HCT116 (cell line): ENCODE measurements around the gene SELENON. TPM values are rescaled to one million over a fixed set of nuclear protein-coding genes. Genes with fewer than 3 reads are reported as not detected.

Experiments
- ATAC-seq: fragments of 200-7000 bp; cut with Tn5 transposase; 2 replicates; pipeline ENCODE4 v1.9.1; 2020; ENCODE audit warnings: mild to moderate bottlenecking, moderate library complexity
- BruUV-seq: library from RNA; stranded (reverse); fragments of 400-500 nt; replicated peaks from 2 replicates; lab custom pipeline; 2021; lab: Mats Ljungman, UMichigan
- CTCF ChIA-PET: fragments of 300-600 bp; sonication (Branson Sonifier 250); formaldehyde crosslinking; loops from one replicate; lab custom pipeline; 2021; ENCODE audit warnings: antibody characterized with exemption; lab: Charles Lee
- POLR2A ChIA-PET: fragments of 300-600, 350-600 bp; sonication (Branson Sonifier 250); formaldehyde crosslinking; loops from one replicate; lab custom pipeline; 2021; ENCODE audit warnings: antibody characterized with exemption; lab: Charles Lee
- RAD21 ChIA-PET, 2 experiments: fragments of 300-600 bp; sonication (Branson Sonifier 250); formaldehyde crosslinking; loops; one replicate each; lab custom pipeline; 2023; ENCODE audit warnings: low total read pairs in 2 of 2; ENCODE audit not compliant: uncharacterized antibody in 2 of 2, unreplicated experiment in 2 of 2, low non-redundant PET in 1 of 2; lab: Charles Lee
- DNase-seq: peaks from one replicate; pipeline ENCODE4 v3.0.0-alpha.2; 2010; ENCODE audit warnings: low read depth, low spot score
- H2AFZ ChIP-seq: fragments of 200-600 bp; shearing (Covaris generic), sonication (generic); 2 replicates; pipeline ENCODE4 v1.6.1; 2017; ENCODE audit warnings: low read depth, mixed run types, mixed read lengths, antibody characterized with exemption, low read length; ENCODE audit not compliant: poor library complexity, severe bottlenecking
- H3K27ac ChIP-seq: 2 replicates; pipeline ENCODE4 v1.5.1; 2012; ENCODE audit warnings: low read depth, low read length
- H3K27me3 ChIP-seq: fragments of 200-600 bp; sonication (generic); 2 replicates; pipeline ENCODE4 v1.6.1; 2016; ENCODE audit warnings: mixed run types, low read length, mixed read lengths; ENCODE audit not compliant: insufficient read depth
- H3K36me3 ChIP-seq, 2 experiments: fragments of 200-500 bp in 1 of 2; fragments of 200-600 bp in 1 of 2; sonication (Bioruptor generic) in 1 of 2; sonication (generic) in 1 of 2; 2 replicates each; pipeline versions ENCODE4 v1.5.1 to v1.6.1; 2014 to 2016; ENCODE audit warnings: low read length in 2 of 2, inconsistent platforms in 1 of 2, mixed read lengths in 1 of 2, mixed run types in 1 of 2; ENCODE audit not compliant: insufficient read depth in 2 of 2, control insufficient read depth in 1 of 2
- H3K4me1 ChIP-seq, 2 experiments: fragments of 200-600 bp in 1 of 2; sonication (generic) in 1 of 2; 2 replicates each; pipeline versions ENCODE4 v1.5.1 to v1.6.1; 2012 to 2017; ENCODE audit warnings: low read length in 2 of 2, inconsistent platforms in 1 of 2, mild to moderate bottlenecking in 1 of 2, mixed read lengths in 1 of 2, mixed run types in 1 of 2, moderate library complexity in 1 of 2; ENCODE audit not compliant: insufficient read depth in 2 of 2, control insufficient read depth in 1 of 2
- H3K4me2 ChIP-seq: fragments of 200-600 bp; sonication (generic); 2 replicates; pipeline ENCODE4 v1.6.1; 2017; ENCODE audit warnings: mixed run types, low read length, mixed read lengths
- H3K4me3 ChIP-seq, 2 experiments: fragments of 200-600 bp in 1 of 2; sonication (generic) in 1 of 2; replicated peaks in 1 of 2; 2 replicates each; pipeline ENCODE4 v1.5.1; 2011 to 2016; ENCODE audit warnings: low read length in 2 of 2, control low read depth in 1 of 2, low read depth in 1 of 2, mild to moderate bottlenecking in 1 of 2, mixed read lengths in 1 of 2, mixed run types in 1 of 2
- H3K79me2 ChIP-seq: fragments of 200-600 bp; sonication (generic); 2 replicates; pipeline ENCODE4 v1.6.1; 2017; ENCODE audit warnings: mild to moderate bottlenecking, mixed run types, low read length, moderate library complexity, mixed read lengths; ENCODE audit not compliant: insufficient read depth
- H3K9ac ChIP-seq: fragments of 200-600 bp; sonication (generic); 2 replicates; pipeline ENCODE4 v1.6.1; 2016; ENCODE audit warnings: low read length, mixed read lengths
- H3K9me2 ChIP-seq: fragments of 200-600 bp; sonication (generic), shearing (Covaris generic); 2 replicates; pipeline ENCODE4 v1.6.1; 2017; ENCODE audit warnings: mixed run types, mild to moderate bottlenecking, moderate library complexity; ENCODE audit not compliant: insufficient read depth
- H3K9me3 ChIP-seq, 2 experiments: fragments of 200-500 bp in 1 of 2; fragments of 200-600 bp in 1 of 2; sonication (Bioruptor generic) in 1 of 2; sonication (generic) in 1 of 2; 2 replicates each; pipeline ENCODE4 v1.6.1; 2014 to 2017; ENCODE audit warnings: low read length in 2 of 2, mixed read lengths in 2 of 2, inconsistent platforms in 1 of 2, low read depth in 1 of 2, mild to moderate bottlenecking in 1 of 2, mixed run types in 1 of 2, moderate library complexity in 1 of 2; ENCODE audit not compliant: control insufficient read depth in 1 of 2, insufficient read depth in 1 of 2
- H4K20me1 ChIP-seq: fragments of 200-600 bp; sonication (generic), shearing (Covaris generic); 2 replicates; pipeline ENCODE4 v1.6.1; 2017; ENCODE audit warnings: mixed run types, mild to moderate bottlenecking, moderate library complexity; ENCODE audit not compliant: insufficient read depth
- CEBPB ChIP-seq: IDR thresholded peaks from 2 replicates; pipeline ENCODE4 v1.6.1; 2012; ENCODE audit warnings: low read depth
- EGR1 ChIP-seq: IDR thresholded peaks from 2 replicates; pipeline ENCODE4 v1.6.1; 2012; ENCODE audit warnings: low read depth
- ELF1 ChIP-seq: IDR thresholded peaks from 2 replicates; pipeline ENCODE4 v1.6.1; 2012; ENCODE audit warnings: low read depth, borderline replicate concordance
- EZH2 ChIP-seq: fragments of 200-600 bp; sonication (generic); IDR thresholded peaks from 2 replicates; pipeline ENCODE4 v1.6.1; 2017; ENCODE audit warnings: antibody characterized with exemption, mixed run types
- FOSL1 ChIP-seq: IDR thresholded peaks from 2 replicates; pipeline ENCODE4 v1.6.1; 2012; ENCODE audit warnings: low read depth
- POLR2AphosphoS5 ChIP-seq: IDR thresholded peaks from 2 replicates; pipeline ENCODE4 v1.6.1; 2011; ENCODE audit warnings: mild to moderate bottlenecking, low read depth, low read length, moderate library complexity
- REST ChIP-seq: IDR thresholded peaks from 2 replicates; pipeline ENCODE4 v1.6.1; 2012; ENCODE audit warnings: low read depth
- SRF ChIP-seq: IDR thresholded peaks from 2 replicates; pipeline ENCODE4 v1.6.1; 2012; ENCODE audit warnings: low read depth
- ZFX ChIP-seq: fragments of 450-650 bp; IDR thresholded peaks from 2 replicates; pipeline ENCODE4 v1.6.1; 2017
- ZNF274 ChIP-seq: fragments of 200-500 bp; sonication (Bioruptor generic); IDR thresholded peaks from 2 replicates; pipeline ENCODE4 v1.6.1; 2014; ENCODE audit warnings: mild to moderate bottlenecking, low read depth, low read length, inconsistent platforms
- intact Hi-C: fragments of 100-400 bp; cut with micrococcal nuclease; formaldehyde crosslinking; loops from 2 replicates; pipeline ENCODE4 v1.10.0; 2022
- total RNA-seq: library from RNA; stranded (reverse); gene quantifications from one replicate; pipeline ENCODE4 v1.2.1, GENCODE V29; 2021; ENCODE audit not compliant: unreplicated experiment

The SELENON gene
- total RNA-seq, 1 experiment from 2014 or later, result 85.1 TPM

- POLR2A ChIA-PET, result interaction anchor here (0.6 kb wide), 1 partner anchor 13 kb away, joined by 3 read pairs; no protein-coding TSS in a partner anchor
- Histone ChIP-seq H3K9ac (no peak overlapping the region), H3K9me3 (no peaks in the 10 kb centered on the region), H3K79me2 (no peaks in the 10 kb centered on the region), H3K27ac (no peak overlapping the region), H3K9me2 (no peaks in the 10 kb centered on the region), H3K4me1 (peaks cover 5 to 7% of the 10 kb centered on the region in 2 experiments; a peak in 2 of 4 replicates), H3K4me2 (no peak overlapping the region), H3K27me3 (no peaks in the 10 kb centered on the region), H3K36me3 (no peaks in the 10 kb centered on the region), H3K4me3 (no peak overlapping the region), H2AFZ (no peak overlapping the region), H4K20me1 (no peaks in the 10 kb centered on the region)
- intact Hi-C loops, result no loop called here
- no peak for DNase-seq
- CTCF ChIA-PET, result interaction anchor here (0.7 to 0.9 kb wide), 2 partner anchors 14 to 18 kb away, joined by 3 read pairs; no protein-coding TSS in a partner anchor
- TF ChIP-seq ZNF274, result no peak
- RAD21 ChIA-PET, result no interaction called here
- no TSS peak for BruUV-seq
- ATAC-seq, result no peak
These were observed 19.5 kb upstream of the SELENON start for GRCh38 chr1:25780318-25781129.

GRCh38 chr1:25781130-25781433 lies 18.9 kb upstream of the SELENON start:
- TF ChIP-seq REST (no peak), ZNF274 (no peak), ZFX (no peak), POLR2AphosphoS5 (no peak), SRF (no peak), ELF1 (no peak), CEBPB (no peak), EZH2 (no peak), EGR1 (no peak), FOSL1 (no peak)
- no peak for DNase-seq
- peaks cover 5 to 7% of the 10 kb centered on the region in 2 experiments; a peak in 2 of 4 replicates for H3K4me1 ChIP-seq
- ChIA-PET CTCF (interaction anchor here (0.7 kb wide), 1 partner anchor 14 kb away, joined by 3 read pairs; no protein-coding TSS in a partner anchor), POLR2A (no interaction called here), RAD21 (no interaction called here)
- H3K79me2 ChIP-seq, result no peaks in the 10 kb centered on the region
- H4K20me1 ChIP-seq, result no peaks in the 10 kb centered on the region
- no peaks in the 10 kb centered on the region for H3K36me3 ChIP-seq
- H3K4me3 ChIP-seq, result no peak overlapping the region
- no peaks in the 10 kb centered on the region for H3K27me3 ChIP-seq
- H3K9me3 ChIP-seq, result no peaks in the 10 kb centered on the region
- no peak overlapping the region for H2AFZ ChIP-seq
- no TSS peak for BruUV-seq
- no peak overlapping the region for H3K9ac ChIP-seq
- no peak for ATAC-seq
- no peak overlapping the region for H3K27ac ChIP-seq
- no peaks in the 10 kb centered on the region for H3K9me2 ChIP-seq
- intact Hi-C loops, result no loop called here
- H3K4me2 ChIP-seq, result no peak overlapping the region
